KOPT-K1 (cell line): ENCODE measurements around the gene GABRB1.
"Not testable (repeated sequence)": the region's sequence is repeated elsewhere in the genome, so short reads cannot be mapped to it uniquely, and the experiment has no call there.

ENCODE experiments used
- H3K27ac ChIP-seq: fragments of 200-600 bp; sonication (generic); 2 replicates; pipeline ENCODE4 v1.5.1; 2016; ENCODE audit warnings: antibody characterized with exemption, mild to moderate bottlenecking, low read depth, low read length; ENCODE audit not compliant: poor library complexity, severe bottlenecking
- H3K36me3 ChIP-seq: fragments of 200-600 bp; sonication (generic); 2 replicates; pipeline ENCODE4 v1.5.1; 2017; ENCODE audit warnings: antibody characterized with exemption, mild to moderate bottlenecking, low read length, moderate library complexity; ENCODE audit not compliant: insufficient read depth
- H3K9me3 ChIP-seq: fragments of 200-600 bp; sonication (generic); 2 replicates; pipeline ENCODE4 v1.5.1; 2017; ENCODE audit warnings: antibody characterized with exemption, low read length, mild to moderate bottlenecking; ENCODE audit not compliant: insufficient read depth, poor library complexity, severe bottlenecking

Gene GABRB1

GRCh38 chr4:47378021-47378530 lies 346.7 kb downstream of the GABRB1 start:
- H3K36me3 ChIP-seq, H3K27ac ChIP-seq: not testable (repeated sequence)

GRCh38 chr4:47381172-47381571 lies 349.8 kb downstream of the GABRB1 start:
- H3K36me3 ChIP-seq, result no peaks in the 10 kb centered on the region
- H3K9me3 ChIP-seq, result no peaks in the 10 kb centered on the region
- no peak overlapping the region for H3K27ac ChIP-seq

More at GRCh38 chr4:47378021-47378530, 346.7 kb downstream of the GABRB1 start:
- H3K9me3 ChIP-seq, result not testable (repeated sequence)

GRCh38 chr4:47382846-47383360 lies 351.5 kb downstream of the GABRB1 start:
- Histone ChIP-seq H3K9me3 (no peaks in the 10 kb centered on the region), H3K27ac (no peak overlapping the region), H3K36me3 (no peaks in the 10 kb centered on the region)

- Histone ChIP-seq H3K36me3 (no peaks in the 10 kb centered on the region), H3K27ac (no peak overlapping the region), H3K9me3 (no peaks in the 10 kb centered on the region)
Measured at GRCh38 chr4:47383829-47384427, 352.6 kb downstream of the GABRB1 start.

GRCh38 chr4:47386146-47386545 lies 354.8 kb downstream of the GABRB1 start:
- Histone ChIP-seq H3K9me3 (no peaks in the 10 kb centered on the region), H3K27ac (no peak overlapping the region), H3K36me3 (no peaks in the 10 kb centered on the region)

GRCh38 chr4:47386561-47387235 lies 355.3 kb downstream of the GABRB1 start:
- Histone ChIP-seq H3K36me3 (no peaks in the 10 kb centered on the region), H3K9me3 (no peaks in the 10 kb centered on the region), H3K27ac (no peak overlapping the region)

GRCh38 chr4:47390428-47391125 lies 359.2 kb downstream of the GABRB1 start:
- Histone ChIP-seq H3K9me3 (no peaks in the 10 kb centered on the region), H3K27ac (no peak overlapping the region), H3K36me3 (no peaks in the 10 kb centered on the region)

- H3K36me3 ChIP-seq, result no peaks in the 10 kb centered on the region
- no peaks in the 10 kb centered on the region for H3K9me3 ChIP-seq
- H3K27ac ChIP-seq, result no peak overlapping the region
Measured at GRCh38 chr4:47391256-47391655, 359.9 kb downstream of the GABRB1 start.

GRCh38 chr4:47406408-47406807 lies 375.0 kb downstream of the GABRB1 start:
- Histone ChIP-seq H3K27ac (no peak overlapping the region), H3K36me3 (no peaks in the 10 kb centered on the region), H3K9me3 (no peaks in the 10 kb centered on the region)

- H3K27ac ChIP-seq, result no peak overlapping the region
- no peaks in the 10 kb centered on the region for H3K9me3 ChIP-seq
- no peaks in the 10 kb centered on the region for H3K36me3 ChIP-seq
Measured at GRCh38 chr4:47410271-47410670, 378.9 kb downstream of the GABRB1 start.

GRCh38 chr4:47413521-47413920 lies 382.2 kb downstream of the GABRB1 start:
- Histone ChIP-seq H3K36me3 (no peaks in the 10 kb centered on the region), H3K27ac (no peak overlapping the region), H3K9me3 (no peaks in the 10 kb centered on the region)

GRCh38 chr4:47415719-47416118 lies 384.4 kb downstream of the GABRB1 start:
- H3K36me3 ChIP-seq, result no peaks in the 10 kb centered on the region
- H3K27ac ChIP-seq, result no peak overlapping the region
- no peaks in the 10 kb centered on the region for H3K9me3 ChIP-seq

- no peak overlapping the region for H3K27ac ChIP-seq
Measured at GRCh38 chr4:47418147-47418546, 386.8 kb downstream of the GABRB1 start.

GRCh38 chr4:47419296-47419695 lies 387.9 kb downstream of the GABRB1 start:
- no peaks in the 10 kb centered on the region for H3K9me3 ChIP-seq
- H3K36me3 ChIP-seq, result no peaks in the 10 kb centered on the region
- H3K27ac ChIP-seq, result no peak overlapping the region

More at GRCh38 chr4:47418147-47418546, 386.8 kb downstream of the GABRB1 start:
- H3K36me3 ChIP-seq, result no peaks in the 10 kb centered on the region
- H3K9me3 ChIP-seq, result no peaks in the 10 kb centered on the region

- H3K36me3 ChIP-seq, result no peaks in the 10 kb centered on the region
Measured at GRCh38 chr4:47425628-47426027, 394.3 kb downstream of the GABRB1 start.

More at GRCh38 chr4:47425628-47426027, 394.3 kb downstream of the GABRB1 start:
- no peak overlapping the region for H3K27ac ChIP-seq
- no peaks in the 10 kb centered on the region for H3K9me3 ChIP-seq
